Measurements from ENCODE around the gene PLTP. TPM values are rescaled to one million over a fixed set of nuclear protein-coding genes. Genes with fewer than 3 reads are reported as not detected.

PLTP gene
- total and polyA plus RNA-seq, 7 experiments from 2014 or later = 0.31 to 0.44 (median 0.37) TPM; not detected in 3

GRCh38 chr20:45873409-45874103 lies 38.4 kb downstream of the PLTP start:
- Histone ChIP-seq H3K27me3 (ENCODE audit: control insufficient read depth in 2 of 2, insufficient read depth in 2 of 2, low read length in 2 of 2) (no peaks in the 10 kb centered on the region), H3K4me1 (ENCODE audit: control insufficient read depth in 2 of 2, insufficient read depth in 2 of 2, low read length in 2 of 2) (no peaks in the 10 kb centered on the region), H3K27ac (ENCODE audit: low read depth, low read length) (no peak overlapping the region), H3K9me3 (ENCODE audit: control insufficient read depth in 2 of 3, low read length in 3 of 3) (no peaks in the 10 kb centered on the region), H3K36me3 (ENCODE audit: control insufficient read depth in 2 of 3, insufficient read depth in 3 of 3, low read length in 3 of 3) (peaks cover 0 to 19% (median 7%) of the 10 kb centered on the region in 3 experiments), H3K4me3 (ENCODE audit: low read length) (no peak overlapping the region)
- no peak overlapping the region for H3K4me3 Mint-ChIP-seq
- no peaks in the 10 kb centered on the region for H3K9me3 Mint-ChIP-seq
- ATAC-seq (no peak), DNase-seq (no peak)
- no peak overlapping the region for H3K27ac Mint-ChIP-seq
- peaks cover 0 to 4% (median 0%) of the 10 kb centered on the region in 7 donors for H3K4me1 Mint-ChIP-seq
- H3K27me3 Mint-ChIP-seq = no peaks in the 10 kb centered on the region
- ChIA-PET CTCF (no interaction called here), POLR2A (no interaction called here)
- intact Hi-C loops (cut with micrococcal nuclease) = no loop called here
- peaks cover 0 to 17% (median 8%) of the 10 kb centered on the region in 5 donors for H3K36me3 Mint-ChIP-seq

- Histone ChIP-seq H3K27ac (ENCODE audit: low read depth, low read length) (no peak overlapping the region), H3K36me3 (ENCODE audit: control insufficient read depth in 2 of 3, insufficient read depth in 3 of 3, low read length in 3 of 3) (peaks cover 0 to 9% (median 0%) of the 10 kb centered on the region in 3 experiments), H3K27me3 (ENCODE audit: control insufficient read depth in 2 of 2, insufficient read depth in 2 of 2, low read length in 2 of 2) (no peaks in the 10 kb centered on the region), H3K4me3 (ENCODE audit: low read length) (no peak overlapping the region), H3K9me3 (ENCODE audit: control insufficient read depth in 2 of 3, low read length in 3 of 3) (no peaks in the 10 kb centered on the region), H3K4me1 (ENCODE audit: control insufficient read depth in 2 of 2, insufficient read depth in 2 of 2, low read length in 2 of 2) (no peaks in the 10 kb centered on the region)
- ChIA-PET CTCF (no interaction called here), POLR2A (no interaction called here)
- H3K36me3 Mint-ChIP-seq = peaks cover 0 to 21% (median 11%) of the 10 kb centered on the region in 5 donors
- H3K4me3 Mint-ChIP-seq = no peak overlapping the region
- H3K27me3 Mint-ChIP-seq = no peaks in the 10 kb centered on the region
- no peak for DNase-seq
- no peak for ATAC-seq
- H3K9me3 Mint-ChIP-seq = no peaks in the 10 kb centered on the region
- intact Hi-C loops (cut with micrococcal nuclease) = no loop called here
- peaks cover 0 to 4% (median 0%) of the 10 kb centered on the region in 7 donors for H3K4me1 Mint-ChIP-seq
- H3K27ac Mint-ChIP-seq = no peak overlapping the region
Observed at GRCh38 chr20:45872626-45873025, 39.3 kb downstream of the PLTP start.

GRCh38 chr20:45867819-45868176 lies 44.2 kb downstream of the PLTP start:
- no peaks in the 10 kb centered on the region for H3K27me3 ChIP-seq (ENCODE audit: control insufficient read depth in 2 of 2, insufficient read depth in 2 of 2, low read length in 2 of 2)
- Mint-ChIP-seq H3K27ac (no peak overlapping the region), H3K36me3 (peaks cover 0 to 13% (median 3%) of the 10 kb centered on the region in 5 donors), H3K27me3 (no peaks in the 10 kb centered on the region), H3K4me3 (no peak overlapping the region), H3K4me1 (peaks cover 0 to 9% (median 2%) of the 10 kb centered on the region in 7 donors), H3K9me3 (no peaks in the 10 kb centered on the region)
- POLR2A ChIA-PET = interaction anchor here (1.0 to 2.7 kb wide), 3 partner anchors 10 to 14 kb away, joined by 3 to 8 read pairs (median 5); partner anchors contain the start of genes ACOT8, ZSWIM1 and ZSWIM3
- no peak for ATAC-seq
- no peaks in the 10 kb centered on the region for H3K36me3 ChIP-seq (ENCODE audit: control insufficient read depth in 2 of 3, insufficient read depth in 3 of 3, low read length in 3 of 3)
- CTCF ChIA-PET = no interaction called here
- H3K4me1 ChIP-seq (ENCODE audit: control insufficient read depth in 2 of 2, insufficient read depth in 2 of 2, low read length in 2 of 2) = no peaks in the 10 kb centered on the region
- intact Hi-C loops (cut with micrococcal nuclease) = no loop called here
- no peak overlapping the region for H3K4me3 ChIP-seq (ENCODE audit: low read length)
- DNase-seq = no peak
- H3K9me3 ChIP-seq (ENCODE audit: control insufficient read depth in 2 of 3, low read length in 3 of 3) = no peaks in the 10 kb centered on the region
- H3K27ac ChIP-seq (ENCODE audit: low read depth, low read length) = no peak overlapping the region

DNA sequence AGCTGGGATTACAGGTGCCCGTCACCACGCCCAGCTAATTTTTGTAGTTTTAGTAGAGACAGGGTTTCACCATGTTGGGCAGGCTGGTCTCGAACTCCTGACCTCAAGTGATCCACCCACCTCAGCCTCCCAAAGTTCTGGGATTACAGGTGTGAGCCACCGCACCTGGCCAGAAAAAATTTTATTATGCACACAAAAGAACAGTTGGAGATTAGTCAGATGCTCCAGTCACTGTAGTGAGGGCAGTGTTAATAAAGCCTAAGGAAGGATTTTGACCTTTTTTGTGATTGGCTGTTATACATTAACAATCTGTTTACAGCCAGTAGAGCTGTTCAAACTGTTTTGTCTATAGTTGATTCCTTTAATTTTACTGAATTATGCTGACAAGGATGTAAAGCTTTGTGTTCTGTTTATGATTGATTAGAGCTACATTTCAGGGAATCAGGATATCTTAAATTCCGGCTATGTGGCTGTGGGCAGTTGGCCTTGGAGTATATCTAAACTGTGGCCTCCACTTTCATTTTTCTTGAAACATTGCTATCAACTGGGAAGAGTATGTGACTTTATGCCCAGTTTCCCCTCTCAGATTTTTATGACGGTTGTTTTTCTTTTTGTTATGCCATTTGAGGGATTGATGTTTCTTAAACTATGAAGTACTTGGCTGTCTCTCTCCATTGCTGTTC lies 44.7 kb downstream of the PLTP start:
- DNase-seq (no peak), ATAC-seq (no peak)
- CTCF ChIA-PET = no interaction called here
- Histone ChIP-seq H3K36me3 (ENCODE audit: control insufficient read depth in 2 of 3, insufficient read depth in 3 of 3, low read length in 3 of 3) (no peaks in the 10 kb centered on the region), H3K4me3 (ENCODE audit: low read length) (no peak overlapping the region), H3K4me1 (ENCODE audit: control insufficient read depth in 2 of 2, insufficient read depth in 2 of 2, low read length in 2 of 2) (no peaks in the 10 kb centered on the region), H3K27ac (ENCODE audit: low read depth, low read length) (no peak overlapping the region), H3K27me3 (ENCODE audit: control insufficient read depth in 2 of 2, insufficient read depth in 2 of 2, low read length in 2 of 2) (no peaks in the 10 kb centered on the region), H3K9me3 (ENCODE audit: control insufficient read depth in 2 of 3, low read length in 3 of 3) (no peaks in the 10 kb centered on the region)
- Mint-ChIP-seq H3K4me1 (peaks cover 0 to 9% (median 2%) of the 10 kb centered on the region in 7 donors), H3K4me3 (no peak overlapping the region), H3K27me3 (no peaks in the 10 kb centered on the region), H3K9me3 (no peaks in the 10 kb centered on the region), H3K27ac (no peak overlapping the region), H3K36me3 (peaks cover 0 to 11% (median 3%) of the 10 kb centered on the region in 5 donors)
- intact Hi-C loops (cut with micrococcal nuclease) = no loop called here
- POLR2A ChIA-PET = interaction anchor here (0.7 to 2.7 kb wide), 4 partner anchors 10 to 80 kb away, joined by 3 to 8 read pairs (median 4); partner anchors contain the start of genes ACOT8, ZSWIM1 and ZSWIM3

GRCh38 chr20:45866454-45866853 lies 45.5 kb downstream of the PLTP start:
- no peaks in the 10 kb centered on the region for H3K9me3 Mint-ChIP-seq
- no peak overlapping the region for H3K4me3 Mint-ChIP-seq
- H3K4me1 Mint-ChIP-seq = peaks cover 0 to 9% (median 2%) of the 10 kb centered on the region in 7 donors
- Histone ChIP-seq H3K4me1 (ENCODE audit: control insufficient read depth in 2 of 2, insufficient read depth in 2 of 2, low read length in 2 of 2) (no peaks in the 10 kb centered on the region), H3K36me3 (ENCODE audit: control insufficient read depth in 2 of 3, insufficient read depth in 3 of 3, low read length in 3 of 3) (no peaks in the 10 kb centered on the region), H3K9me3 (ENCODE audit: control insufficient read depth in 2 of 3, low read length in 3 of 3) (no peaks in the 10 kb centered on the region), H3K27me3 (ENCODE audit: control insufficient read depth in 2 of 2, insufficient read depth in 2 of 2, low read length in 2 of 2) (no peaks in the 10 kb centered on the region), H3K4me3 (ENCODE audit: low read length) (no peak overlapping the region), H3K27ac (ENCODE audit: low read depth, low read length) (no peak overlapping the region)
- intact Hi-C loops (cut with micrococcal nuclease) = no loop called here
- no peaks in the 10 kb centered on the region for H3K27me3 Mint-ChIP-seq
- ATAC-seq = no peak
- ChIA-PET POLR2A (interaction anchor here (2.7 kb wide), 1 partner anchor 9 kb away, joined by 8 read pairs; the partner anchor contains the start of genes ACOT8 and ZSWIM3), CTCF (no interaction called here)
- peak overlapping the region in 1 of 9 donors; percentile 51 for H3K27ac Mint-ChIP-seq
- peaks cover 0 to 7% (median 3%) of the 10 kb centered on the region in 5 donors for H3K36me3 Mint-ChIP-seq
- DNase-seq = no peak

- intact Hi-C loops (cut with micrococcal nuclease) = no loop called here
- no peaks in the 10 kb centered on the region for H3K4me1 ChIP-seq (ENCODE audit: control insufficient read depth in 2 of 2, insufficient read depth in 2 of 2, low read length in 2 of 2)
- Mint-ChIP-seq H3K4me1 (peaks cover 5 to 26% (median 17%) of the 10 kb centered on the region in 7 donors), H3K4me3 (no peak overlapping the region), H3K9me3 (no peaks in the 10 kb centered on the region), H3K27ac (peak overlapping the region in 1 of 9 donors; percentile 59), H3K36me3 (peaks cover 0 to 22% (median 13%) of the 10 kb centered on the region in 5 donors), H3K27me3 (no peaks in the 10 kb centered on the region)
- H3K4me3 ChIP-seq (ENCODE audit: low read length) = no peak overlapping the region
- no peaks in the 10 kb centered on the region for H3K27me3 ChIP-seq (ENCODE audit: control insufficient read depth in 2 of 2, insufficient read depth in 2 of 2, low read length in 2 of 2)
- H3K27ac ChIP-seq (ENCODE audit: low read depth, low read length) = no peak overlapping the region
- ChIA-PET POLR2A (interaction anchor here (0.8 kb wide), 1 partner anchor 26 kb away, joined by 4 read pairs; no protein-coding TSS in a partner anchor), CTCF (no interaction called here)
- DNase-seq (no peak), ATAC-seq (no peak)
- no peaks in the 10 kb centered on the region for H3K9me3 ChIP-seq (ENCODE audit: control insufficient read depth in 2 of 3, low read length in 3 of 3)
- H3K36me3 ChIP-seq (ENCODE audit: control insufficient read depth in 2 of 3, insufficient read depth in 3 of 3, low read length in 3 of 3) = no peaks in the 10 kb centered on the region
Observed at GRCh38 chr20:45863543-45864470, 48.1 kb downstream of the PLTP start.
